ENCODE data around the gene GRXCR2. TPM values are rescaled to one million over a fixed set of nuclear protein-coding genes. Genes with fewer than 3 reads are reported as not detected.

GRXCR2 gene
- total and polyA plus RNA-seq, 2 of the 13 experiments (the other 11 are each of a cell fraction or from before 2014, with no cell fraction given): not detected

DNA sequence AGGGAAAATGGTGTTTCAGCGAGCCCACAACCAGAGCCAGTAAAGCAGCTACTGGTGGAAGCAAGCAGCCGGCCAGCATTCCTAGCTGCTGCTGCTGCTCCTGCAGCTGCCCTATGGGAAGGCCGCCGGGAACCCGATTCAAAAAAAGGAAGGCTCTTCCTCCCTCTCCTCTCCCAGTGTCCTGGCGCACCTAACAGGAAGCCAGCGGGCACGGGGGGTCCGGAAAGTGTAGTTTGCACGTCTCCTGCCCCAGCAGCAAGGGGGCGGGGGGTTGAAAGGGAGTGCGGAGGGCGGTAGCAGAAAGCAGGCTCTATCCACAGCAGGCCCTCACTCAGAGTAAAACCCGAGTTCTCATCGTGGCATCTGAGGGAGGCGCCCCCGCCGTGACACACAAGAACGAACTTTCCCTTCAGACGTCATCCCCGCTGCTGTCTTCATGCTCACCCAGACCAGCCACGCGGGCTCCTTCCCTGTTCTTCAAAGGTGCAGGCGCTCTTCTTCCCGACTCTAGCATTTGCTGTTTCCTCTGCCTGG lies 16.5 kb downstream of the GRXCR2 start (continued):
- TF ChIP-seq, protein P1, sequence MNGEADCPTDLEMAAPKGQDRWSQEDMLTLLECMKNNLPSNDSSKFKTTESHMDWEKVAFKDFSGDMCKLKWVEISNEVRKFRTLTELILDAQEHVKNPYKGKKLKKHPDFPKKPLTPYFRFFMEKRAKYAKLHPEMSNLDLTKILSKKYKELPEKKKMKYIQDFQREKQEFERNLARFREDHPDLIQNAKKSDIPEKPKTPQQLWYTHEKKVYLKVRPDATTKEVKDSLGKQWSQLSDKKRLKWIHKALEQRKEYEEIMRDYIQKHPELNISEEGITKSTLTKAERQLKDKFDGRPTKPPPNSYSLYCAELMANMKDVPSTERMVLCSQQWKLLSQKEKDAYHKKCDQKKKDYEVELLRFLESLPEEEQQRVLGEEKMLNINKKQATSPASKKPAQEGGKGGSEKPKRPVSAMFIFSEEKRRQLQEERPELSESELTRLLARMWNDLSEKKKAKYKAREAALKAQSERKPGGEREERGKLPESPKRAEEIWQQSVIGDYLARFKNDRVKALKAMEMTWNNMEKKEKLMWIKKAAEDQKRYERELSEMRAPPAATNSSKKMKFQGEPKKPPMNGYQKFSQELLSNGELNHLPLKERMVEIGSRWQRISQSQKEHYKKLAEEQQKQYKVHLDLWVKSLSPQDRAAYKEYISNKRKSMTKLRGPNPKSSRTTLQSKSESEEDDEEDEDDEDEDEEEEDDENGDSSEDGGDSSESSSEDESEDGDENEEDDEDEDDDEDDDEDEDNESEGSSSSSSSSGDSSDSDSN (CRISPR knock-in tag; IDR thresholded peaks at IDR 0.05): peak; percentile 79
- TF ChIP-seq, protein P2, sequence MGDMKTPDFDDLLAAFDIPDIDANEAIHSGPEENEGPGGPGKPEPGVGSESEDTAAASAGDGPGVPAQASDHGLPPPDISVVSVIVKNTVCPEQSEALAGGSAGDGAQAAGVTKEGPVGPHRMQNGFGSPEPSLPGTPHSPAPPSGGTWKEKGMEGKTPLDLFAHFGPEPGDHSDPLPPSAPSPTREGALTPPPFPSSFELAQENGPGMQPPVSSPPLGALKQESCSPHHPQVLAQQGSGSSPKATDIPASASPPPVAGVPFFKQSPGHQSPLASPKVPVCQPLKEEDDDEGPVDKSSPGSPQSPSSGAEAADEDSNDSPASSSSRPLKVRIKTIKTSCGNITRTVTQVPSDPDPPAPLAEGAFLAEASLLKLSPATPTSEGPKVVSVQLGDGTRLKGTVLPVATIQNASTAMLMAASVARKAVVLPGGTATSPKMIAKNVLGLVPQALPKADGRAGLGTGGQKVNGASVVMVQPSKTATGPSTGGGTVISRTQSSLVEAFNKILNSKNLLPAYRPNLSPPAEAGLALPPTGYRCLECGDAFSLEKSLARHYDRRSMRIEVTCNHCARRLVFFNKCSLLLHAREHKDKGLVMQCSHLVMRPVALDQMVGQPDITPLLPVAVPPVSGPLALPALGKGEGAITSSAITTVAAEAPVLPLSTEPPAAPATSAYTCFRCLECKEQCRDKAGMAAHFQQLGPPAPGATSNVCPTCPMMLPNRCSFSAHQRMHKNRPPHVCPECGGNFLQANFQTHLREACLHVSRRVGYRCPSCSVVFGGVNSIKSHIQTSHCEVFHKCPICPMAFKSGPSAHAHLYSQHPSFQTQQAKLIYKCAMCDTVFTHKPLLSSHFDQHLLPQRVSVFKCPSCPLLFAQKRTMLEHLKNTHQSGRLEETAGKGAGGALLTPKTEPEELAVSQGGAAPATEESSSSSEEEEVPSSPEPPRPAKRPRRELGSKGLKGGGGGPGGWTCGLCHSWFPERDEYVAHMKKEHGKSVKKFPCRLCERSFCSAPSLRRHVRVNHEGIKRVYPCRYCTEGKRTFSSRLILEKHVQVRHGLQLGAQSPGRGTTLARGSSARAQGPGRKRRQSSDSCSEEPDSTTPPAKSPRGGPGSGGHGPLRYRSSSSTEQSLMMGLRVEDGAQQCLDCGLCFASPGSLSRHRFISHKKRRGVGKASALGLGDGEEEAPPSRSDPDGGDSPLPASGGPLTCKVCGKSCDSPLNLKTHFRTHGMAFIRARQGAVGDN (CRISPR knock-in tag; IDR thresholded peaks at IDR 0.05): peak; percentile 73
- TF ChIP-seq ELF3 (CRISPR knock-in tag; IDR thresholded peaks at IDR 0.05) (peak; percentile 28; the same call in 1 of the 2 replicates), ZNF574 (CRISPR knock-in tag; IDR thresholded peaks at IDR 0.05) (no peak), MAFK (conservative IDR thresholded peaks at IDR 0.05 in 1 of 2, IDR thresholded peaks at IDR 0.05 in 1 of 2; ENCODE audit: low read length in 2 of 2) (no peak), ATM (IDR thresholded peaks at IDR 0.05; ENCODE audit: borderline replicate concordance) (no peak), ZNF205 (CRISPR knock-in tag; IDR thresholded peaks at IDR 0.05) (no peak), ZSCAN20 (CRISPR knock-in tag; IDR thresholded peaks at IDR 0.05; ENCODE audit: borderline replicate concordance) (no peak), HDAC6 (IDR thresholded peaks at IDR 0.05; ENCODE audit: low read depth, low read length) (no peak), RXRB (CRISPR knock-in tag; IDR thresholded peaks at IDR 0.05; ENCODE audit: borderline replicate concordance) (no peak), ARID2 (CRISPR knock-in tag; IDR thresholded peaks at IDR 0.05; ENCODE audit: borderline replicate concordance) (no peak), ZNF33A (CRISPR knock-in tag; IDR thresholded peaks at IDR 0.05; ENCODE audit: borderline replicate concordance) (no peak), ZNF30 (CRISPR knock-in tag; IDR thresholded peaks at IDR 0.05) (no peak), TBX2 (CRISPR knock-in tag; IDR thresholded peaks at IDR 0.05; ENCODE audit: borderline replicate concordance) (0 out of 2 replicates have a peak, but pooled peaks have one; percentile 33)
- TF ChIP-seq, protein P3, sequence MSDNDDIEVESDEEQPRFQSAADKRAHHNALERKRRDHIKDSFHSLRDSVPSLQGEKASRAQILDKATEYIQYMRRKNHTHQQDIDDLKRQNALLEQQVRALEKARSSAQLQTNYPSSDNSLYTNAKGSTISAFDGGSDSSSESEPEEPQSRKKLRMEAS (IDR thresholded peaks at IDR 0.05): no peak; the same call in none of the 2 replicates
- TF ChIP-seq, protein P4, sequence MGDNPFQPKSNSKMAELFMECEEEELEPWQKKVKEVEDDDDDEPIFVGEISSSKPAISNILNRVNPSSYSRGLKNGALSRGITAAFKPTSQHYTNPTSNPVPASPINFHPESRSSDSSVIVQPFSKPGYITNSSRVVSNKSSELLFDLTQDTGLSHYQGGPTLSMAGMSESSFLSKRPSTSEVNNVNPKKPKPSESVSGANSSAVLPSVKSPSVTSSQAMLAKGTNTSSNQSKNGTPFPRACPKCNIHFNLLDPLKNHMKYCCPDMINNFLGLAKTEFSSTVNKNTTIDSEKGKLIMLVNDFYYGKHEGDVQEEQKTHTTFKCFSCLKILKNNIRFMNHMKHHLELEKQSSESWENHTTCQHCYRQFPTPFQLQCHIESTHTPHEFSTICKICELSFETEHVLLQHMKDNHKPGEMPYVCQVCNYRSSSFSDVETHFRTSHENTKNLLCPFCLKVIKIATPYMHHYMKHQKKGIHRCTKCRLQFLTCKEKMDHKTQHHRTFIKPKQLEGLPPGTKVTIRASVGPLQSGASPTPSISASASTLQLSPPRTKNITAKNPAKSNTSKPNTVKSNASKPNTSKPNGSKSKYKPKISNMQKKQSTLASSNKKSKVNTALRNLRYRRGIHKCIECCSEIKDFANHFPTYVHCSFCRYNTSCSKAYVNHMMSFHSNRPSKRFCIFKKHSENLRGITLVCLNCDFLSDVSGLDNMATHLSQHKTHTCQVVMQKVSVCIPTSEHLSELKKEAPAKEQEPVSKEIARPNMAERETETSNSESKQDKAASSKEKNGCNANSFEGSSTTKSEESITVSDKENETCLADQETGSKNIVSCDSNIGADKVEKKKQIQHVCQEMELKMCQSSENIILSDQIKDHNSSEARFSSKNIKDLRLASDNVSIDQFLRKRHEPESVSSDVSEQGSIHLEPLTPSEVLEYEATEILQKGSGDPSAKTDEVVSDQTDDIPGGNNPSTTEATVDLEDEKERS (CRISPR knock-in tag; IDR thresholded peaks at IDR 0.05): no peak
